Peyer's patch (tissue), 4 donors: Measurements from ENCODE around the gene MEGF8. TPM values are rescaled to one million over a fixed set of nuclear protein-coding genes. Genes with fewer than 3 reads are reported as not detected.

ENCODE experiments used
- DNase-seq, 3 donors: peaks; one replicate each; pipeline ENCODE4 v3.0.0-alpha.2; 2017 to 2019
- H3K27ac ChIP-seq, 4 donors: fragments of 200-600 bp; sonication (generic); one replicate each; pipeline ENCODE4 v1.5.1; 2016 to 2019
- H3K27me3 ChIP-seq, 2 donors: fragments of 200-600 bp; sonication (generic); one replicate each; pipeline ENCODE4 v1.5.1; 2019
- H3K36me3 ChIP-seq, 3 donors: fragments of 200-600 bp; sonication (generic); one replicate each; pipeline ENCODE4 v1.5.1; 2016 to 2019
- H3K4me1 ChIP-seq, 4 donors: fragments of 200-600 bp; sonication (generic); one replicate each; pipeline ENCODE4 v1.5.1; 2016 to 2019
- H3K4me3 ChIP-seq, 4 donors: fragments of 200-600 bp; sonication (generic); 1 replicate in 3 of 4; 2 replicates in 1 of 4; pipeline ENCODE4 v1.5.1; 2016 to 2019; ENCODE audit warnings: mild to moderate bottlenecking in 1 of 4
- H3K9me3 ChIP-seq, 4 donors: fragments of 200-600 bp; sonication (generic); one replicate each; pipeline ENCODE4 v1.5.1; 2016 to 2019; ENCODE audit warnings: mild to moderate bottlenecking in 1 of 4
- CTCF ChIP-seq, 6 experiments: fragments of 450-650 bp in 4 of 6; fragments of 200-600 bp in 2 of 6; sonication (generic) in 1 of 6; IDR thresholded peaks; one replicate each; pipeline ENCODE4 v1.5.1; 2017 to 2019; ENCODE audit warnings: antibody characterized with exemption in 6 of 6, mild to moderate bottlenecking in 3 of 6, moderate library complexity in 1 of 6
- POLR2A ChIP-seq, 2 donors: fragments of 450-650 bp; IDR thresholded peaks; one replicate each; pipeline ENCODE4 v1.5.1; 2017; ENCODE audit warnings: antibody characterized with exemption in 2 of 2, mild to moderate bottlenecking in 2 of 2, moderate library complexity in 2 of 2
- total RNA-seq, 4 donors: library from RNA; depleted of rRNA; stranded (reverse); fragments of >200 nt; gene quantifications; one replicate each; pipeline ENCODE4 v1.1.0, GENCODE V29; 2016

MEGF8 gene
- total RNA-seq, 4 donors from 2014 or later: 12.3 to 30.8 (median 22.3) TPM

GRCh38 chr19:42281827-42282762 lies 43.3 kb upstream of the MEGF8 start:
- Histone ChIP-seq H3K9me3 (no peaks in the 10 kb centered on the region), H3K27me3 (no peaks in the 10 kb centered on the region), H3K36me3 (peaks cover 0 to 6% (median 0%) of the 10 kb centered on the region in 3 donors), H3K4me1 (peaks cover 15 to 83% (median 49%) of the 10 kb centered on the region in 4 donors), H3K4me3 (no peak overlapping the region), H3K27ac (peak overlapping the region; percentile 89 to 99 (median 96))
- no peak for TF ChIP-seq CTCF (IDR thresholded peaks at IDR 0.05)
- no peak for TF ChIP-seq POLR2A (IDR thresholded peaks at IDR 0.05)
- DNase-seq: no peak

- no peak for DNase-seq
- Histone ChIP-seq H3K4me1 (peaks cover 15 to 76% (median 49%) of the 10 kb centered on the region in 4 donors), H3K9me3 (no peaks in the 10 kb centered on the region), H3K27ac (peak overlapping the region; percentile 89 to 99 (median 96)), H3K4me3 (peak overlapping the region in 2 of 4 donors; percentile 83 to 89), H3K27me3 (no peaks in the 10 kb centered on the region), H3K36me3 (peaks cover 0 to 13% (median 0%) of the 10 kb centered on the region in 3 donors)
- no peak for TF ChIP-seq POLR2A (IDR thresholded peaks at IDR 0.05)
- no peak for TF ChIP-seq CTCF (IDR thresholded peaks at IDR 0.05)
Measured at GRCh38 chr19:42282819-42283187, 42.6 kb upstream of the MEGF8 start.

GRCh38 chr19:42283188-42284065 lies 42.0 kb upstream of the MEGF8 start:
- peaks cover 0 to 19% (median 0%) of the 10 kb centered on the region in 3 donors for H3K36me3 ChIP-seq
- H3K4me1 ChIP-seq: peaks cover 15 to 69% (median 49%) of the 10 kb centered on the region in 4 donors
- DNase-seq: peak; percentile 96 to 98 (median 98)
- H3K27ac ChIP-seq: peak overlapping the region; percentile 89 to 99 (median 96)
- H3K27me3 ChIP-seq: no peaks in the 10 kb centered on the region
- H3K9me3 ChIP-seq: no peaks in the 10 kb centered on the region
- TF ChIP-seq POLR2A (IDR thresholded peaks at IDR 0.05) (peak in 1 of 2 donors; percentile 53), CTCF (IDR thresholded peaks at IDR 0.05) (no peak)
- peak overlapping the region; percentile 55 to 89 (median 72) for H3K4me3 ChIP-seq

- H3K27ac ChIP-seq: peak overlapping the region; percentile 89 to 99 (median 96)
- TF ChIP-seq CTCF (IDR thresholded peaks at IDR 0.05): no peak
- TF ChIP-seq POLR2A (IDR thresholded peaks at IDR 0.05): peak in 1 of 2 donors; percentile 25
- no peaks in the 10 kb centered on the region for H3K9me3 ChIP-seq
- peaks cover 0 to 25% (median 0%) of the 10 kb centered on the region in 3 donors for H3K36me3 ChIP-seq
- peak overlapping the region; percentile 60 to 89 (median 76) for H3K4me3 ChIP-seq
- no peaks in the 10 kb centered on the region for H3K27me3 ChIP-seq
- DNase-seq: peak; percentile 77 to 91 (median 91)
- peaks cover 8 to 63% (median 46%) of the 10 kb centered on the region in 4 donors for H3K4me1 ChIP-seq
Measured at GRCh38 chr19:42284066-42284501, 41.4 kb upstream of the MEGF8 start.
